Endothelial cell of umbilical vein (primary cell): Measurements from ENCODE around the gene DLGAP5. TPM values are rescaled to one million over a fixed set of nuclear protein-coding genes. Genes with fewer than 3 reads are reported as not detected.

Experiments used
- BruUV-seq: library from RNA; stranded (reverse); fragments of 400-500 nt; replicated peaks from 2 replicates; lab custom pipeline; 2021; lab: Mats Ljungman, UMichigan
- CTCF ChIA-PET: fragments of 300-600, 350-600 bp; sonication (Branson Sonifier 250); formaldehyde crosslinking; loops from one replicate; lab custom pipeline; 2021; ENCODE audit warnings: antibody characterized with exemption, inconsistent platforms; lab: Charles Lee
- POLR2A ChIA-PET: fragments of 300-600, 350-600 bp; sonication (Branson Sonifier 250); formaldehyde crosslinking; loops from one replicate; lab custom pipeline; 2021; ENCODE audit warnings: antibody characterized with exemption, inconsistent platforms; lab: Charles Lee
- DNase-seq: peaks from one replicate; pipeline ENCODE4 v3.0.0-alpha.2; 2011; ENCODE audit warnings: low read depth, low spot score
- FAIRE-seq: peaks from 2 replicates; lab custom pipeline; 2011; peaks lifted over from hg19 to GRCh38; lab: Jason Lieb, UNC
- H2AFZ ChIP-seq: 2 replicates; pipeline ENCODE4 v1.6.0; 2012; ENCODE audit warnings: low read depth, low read length, control low read depth, inconsistent platforms
- H3K27ac ChIP-seq: 2 replicates; pipeline ENCODE4 v1.5.1; 2011; ENCODE audit warnings: low read depth, mild to moderate bottlenecking, control low read depth, low read length, moderate library complexity; ENCODE audit not compliant: insufficient read depth
- H3K27me3 ChIP-seq, 2 experiments: 2 replicates each; pipeline versions ENCODE4 v1.6.0 to v1.6.1; 2011; ENCODE audit warnings: low read length in 2 of 2, mixed read lengths in 1 of 2; ENCODE audit not compliant: control insufficient read depth in 2 of 2, insufficient read depth in 2 of 2
- H3K36me3 ChIP-seq, 2 experiments: 2 replicates in 1 of 2; 3 replicates in 1 of 2; pipeline ENCODE4 v1.5.1; 2011; ENCODE audit warnings: low read length in 2 of 2, mild to moderate bottlenecking in 1 of 2, moderate library complexity in 1 of 2; ENCODE audit not compliant: control insufficient read depth in 2 of 2, insufficient read depth in 2 of 2; ENCODE audit errors: extremely low read depth in 1 of 2
- H3K4me1 ChIP-seq: 3 replicates; pipeline ENCODE4 v1.5.1; 2011; ENCODE audit warnings: mild to moderate bottlenecking, low read length; ENCODE audit not compliant: control insufficient read depth, insufficient read depth; ENCODE audit errors: extremely low read depth
- H3K4me2 ChIP-seq: 2 replicates; pipeline ENCODE4 v1.6.1; 2011; ENCODE audit warnings: low read length, control low read depth, mixed read lengths; ENCODE audit not compliant: insufficient read depth
- H3K4me3 ChIP-seq, 3 experiments: fragments of 200-600 bp in 1 of 3; sonication (generic), shearing (Covaris generic) in 1 of 3; replicated peaks in 1 of 3; 2 replicates each; pipeline ENCODE4 v1.5.1; 2011 to 2016; ENCODE audit warnings: control low read depth in 3 of 3, low read length in 3 of 3, mild to moderate bottlenecking in 2 of 3, inconsistent platforms in 1 of 3, low read depth in 1 of 3, moderate library complexity in 1 of 3; ENCODE audit not compliant: insufficient read depth in 1 of 3
- H3K79me2 ChIP-seq: 2 replicates; pipeline ENCODE4 v1.6.0; 2012; ENCODE audit warnings: low read length, inconsistent platforms; ENCODE audit not compliant: control insufficient read depth, insufficient read depth
- H3K9ac ChIP-seq: replicated peaks from 2 replicates; pipeline ENCODE3; 2011; ENCODE audit warnings: low read length, control low read depth; ENCODE audit not compliant: insufficient read depth; ENCODE audit errors: extremely low read depth
- H3K9me1 ChIP-seq: replicated peaks from 3 replicates; pipeline ENCODE4 v1.6.0; 2011; ENCODE audit warnings: mild to moderate bottlenecking, low read length; ENCODE audit not compliant: control insufficient read depth, insufficient read depth; ENCODE audit errors: extremely low read depth
- H3K9me3 ChIP-seq: replicated peaks from 2 replicates; pipeline ENCODE4 v1.5.1; 2012; ENCODE audit warnings: low read length, inconsistent platforms; ENCODE audit not compliant: control insufficient read depth, insufficient read depth
- H4K20me1 ChIP-seq: replicated peaks from 2 replicates; pipeline ENCODE3; 2011; ENCODE audit warnings: mild to moderate bottlenecking, low read length; ENCODE audit not compliant: control insufficient read depth, insufficient read depth; ENCODE audit errors: extremely low read depth
- EZH2 ChIP-seq: IDR thresholded peaks from 2 replicates; pipeline ENCODE4 v1.6.1; 2012; ENCODE audit warnings: borderline replicate concordance, low read depth, mild to moderate bottlenecking, moderate library complexity, low read length, inconsistent platforms; ENCODE audit not compliant: severe bottlenecking
- FOS ChIP-seq: IDR thresholded peaks from 2 replicates; pipeline ENCODE4 v1.6.1; 2011; ENCODE audit warnings: mild to moderate bottlenecking, low read length, moderate library complexity, borderline replicate concordance; ENCODE audit not compliant: insufficient read depth
- GATA2 ChIP-seq: IDR thresholded peaks from 2 replicates; pipeline ENCODE4 v1.7.0; 2011; ENCODE audit warnings: low read depth, mild to moderate bottlenecking, moderate library complexity, mixed read lengths, low read length; ENCODE audit not compliant: insufficient read length, insufficient read depth
- JUN ChIP-seq: IDR thresholded peaks from 2 replicates; pipeline ENCODE4 v1.6.1; 2011; ENCODE audit warnings: borderline replicate concordance, low read depth; ENCODE audit not compliant: insufficient read length, insufficient read depth
- MYC ChIP-seq: IDR thresholded peaks from one replicate; pipeline ENCODE4 v1.6.1; 2011; ENCODE audit warnings: mild to moderate bottlenecking, low read depth, low read length
- POLR2A ChIP-seq: IDR thresholded peaks from 2 replicates; pipeline ENCODE4 v1.6.1; 2012; ENCODE audit warnings: low read depth, mild to moderate bottlenecking, control low read depth, low read length
- POLR2AphosphoS5 ChIP-seq: IDR thresholded peaks from 2 replicates; pipeline ENCODE4 v1.6.1; 2012; ENCODE audit warnings: low read depth, mild to moderate bottlenecking, control low read depth, low read length, moderate library complexity; ENCODE audit not compliant: insufficient read depth
- dilution Hi-C: fragments of 300-500 bp; cut with MboI; formaldehyde crosslinking; loops from one replicate; pipeline ENCODE4 v1.15.0; 2019; ENCODE audit warnings: low sequenced_read_pairs; ENCODE audit not compliant: extremely low pct_ligation_motif_present
- intact Hi-C: fragments of 100-400 bp; cut with micrococcal nuclease; formaldehyde crosslinking; loops from one replicate; pipeline ENCODE4 v1.10.0; 2022
- polyA plus RNA-seq, 4 experiments: library from polyadenylated mRNA; depleted of rRNA in 3 of 4; stranded (reverse) in 3 of 4; unstranded in 1 of 4; fragments of >200 nt; gene quantifications; 2 replicates each; pipeline versions ENCODE4 v1.2.1 to v1.2.3, GENCODE V29; 2011 to 2012; ENCODE audit warnings: missing spikeins in 1 of 4
- total RNA-seq: library from RNA; stranded (reverse); gene quantifications from 2 replicates; pipeline ENCODE4 v1.2.3, GENCODE V29; 2021
- TF ChIP-seq, protein P1 (sequence below): IDR thresholded peaks from 2 replicates; pipeline ENCODE4 v1.6.1; 2011; ENCODE audit not compliant: insufficient read depth, insufficient read length
- TF ChIP-seq, protein P2 (sequence below), 2 donors: IDR thresholded peaks; 1 replicate in 1 of 2; 2 replicates in 1 of 2; pipeline ENCODE4 v1.5.1; 2011; ENCODE audit warnings: low read length in 2 of 2, mild to moderate bottlenecking in 2 of 2, moderate library complexity in 2 of 2, control low read depth in 1 of 2, inconsistent platforms in 1 of 2, low read depth in 1 of 2; ENCODE audit not compliant: insufficient read depth in 1 of 2; ENCODE audit errors: extremely low read depth in 1 of 2

DLGAP5 gene
- total and polyA plus RNA-seq, 2 donors (not counting 3 experiments of a cell fraction or from before 2014, with no cell fraction given) = 8.3 to 83.2 TPM

GRCh38 chr14:55160989-55161388 is 30.4 kb downstream of the DLGAP5 start:
- DNase-seq (peak; percentile 57), FAIRE-seq (no peak)
- intact Hi-C loops = loop anchor here (1.0 kb wide), 1 partner anchor 72 kb away; no protein-coding TSS in a partner anchor

GRCh38 chr14:55158412-55158811 is 33.0 kb downstream of the DLGAP5 start:
- Histone ChIP-seq H3K79me2 (peaks cover 3% of the 10 kb centered on the region), H3K9me3 (no peaks in the 10 kb centered on the region), H3K9ac (no peak overlapping the region), H3K27ac (no peak overlapping the region), H3K4me2 (no peak overlapping the region), H4K20me1 (no peaks in the 10 kb centered on the region), H3K36me3 (peaks cover 0 to 12% of the 10 kb centered on the region in 2 experiments), H3K9me1 (no peaks in the 10 kb centered on the region), H3K27me3 (no peaks in the 10 kb centered on the region), H3K4me3 (no peak overlapping the region), H2AFZ (no peak overlapping the region), H3K4me1 (no peaks in the 10 kb centered on the region)
- intact Hi-C loops (no loop called here), dilution Hi-C loops (no loop called here)
- DNase-seq (no peak), FAIRE-seq (no peak)
- no TSS peak for BruUV-seq
- TF ChIP-seq FOS (no peak), GATA2 (no peak), MYC (no peak), POLR2AphosphoS5 (no peak), POLR2A (no peak), EZH2 (no peak), JUN (no peak)
- TF ChIP-seq, protein P1, sequence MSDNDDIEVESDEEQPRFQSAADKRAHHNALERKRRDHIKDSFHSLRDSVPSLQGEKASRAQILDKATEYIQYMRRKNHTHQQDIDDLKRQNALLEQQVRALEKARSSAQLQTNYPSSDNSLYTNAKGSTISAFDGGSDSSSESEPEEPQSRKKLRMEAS = no peak
- TF ChIP-seq, protein P2, sequence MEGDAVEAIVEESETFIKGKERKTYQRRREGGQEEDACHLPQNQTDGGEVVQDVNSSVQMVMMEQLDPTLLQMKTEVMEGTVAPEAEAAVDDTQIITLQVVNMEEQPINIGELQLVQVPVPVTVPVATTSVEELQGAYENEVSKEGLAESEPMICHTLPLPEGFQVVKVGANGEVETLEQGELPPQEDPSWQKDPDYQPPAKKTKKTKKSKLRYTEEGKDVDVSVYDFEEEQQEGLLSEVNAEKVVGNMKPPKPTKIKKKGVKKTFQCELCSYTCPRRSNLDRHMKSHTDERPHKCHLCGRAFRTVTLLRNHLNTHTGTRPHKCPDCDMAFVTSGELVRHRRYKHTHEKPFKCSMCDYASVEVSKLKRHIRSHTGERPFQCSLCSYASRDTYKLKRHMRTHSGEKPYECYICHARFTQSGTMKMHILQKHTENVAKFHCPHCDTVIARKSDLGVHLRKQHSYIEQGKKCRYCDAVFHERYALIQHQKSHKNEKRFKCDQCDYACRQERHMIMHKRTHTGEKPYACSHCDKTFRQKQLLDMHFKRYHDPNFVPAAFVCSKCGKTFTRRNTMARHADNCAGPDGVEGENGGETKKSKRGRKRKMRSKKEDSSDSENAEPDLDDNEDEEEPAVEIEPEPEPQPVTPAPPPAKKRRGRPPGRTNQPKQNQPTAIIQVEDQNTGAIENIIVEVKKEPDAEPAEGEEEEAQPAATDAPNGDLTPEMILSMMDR (IDR thresholded peaks at IDR 0.05; ENCODE audit: extremely low read depth in 1 of 2, insufficient read depth in 1 of 2, low read depth in 1 of 2, low read length in 2 of 2) = no peak
- POLR2A ChIA-PET = no interaction called here
- CTCF ChIA-PET = interaction anchor here (4.5 kb wide), 1 partner anchor 70 kb away, joined by 187 read pairs; no protein-coding TSS in a partner anchor

More at GRCh38 chr14:55160989-55161388, 30.4 kb downstream of the DLGAP5 start:
- Histone ChIP-seq H3K4me1 (no peaks in the 10 kb centered on the region), H3K79me2 (peaks cover 10% of the 10 kb centered on the region), H2AFZ (no peak overlapping the region), H3K27me3 (no peaks in the 10 kb centered on the region), H3K9me3 (no peaks in the 10 kb centered on the region), H3K9me1 (no peaks in the 10 kb centered on the region), H4K20me1 (no peaks in the 10 kb centered on the region), H3K9ac (no peak overlapping the region), H3K4me2 (no peak overlapping the region), H3K4me3 (no peak overlapping the region), H3K36me3 (peaks cover 0 to 18% of the 10 kb centered on the region in 2 experiments), H3K27ac (no peak overlapping the region)
- POLR2A ChIA-PET = no interaction called here
- no TSS peak for BruUV-seq
- TF ChIP-seq, protein P2 (IDR thresholded peaks at IDR 0.05; ENCODE audit: extremely low read depth in 1 of 2, insufficient read depth in 1 of 2, low read depth in 1 of 2, low read length in 2 of 2) = peak in 1 of 2 donors; percentile 21
- no peak for TF ChIP-seq GATA2
- dilution Hi-C loops = no loop called here
- CTCF ChIA-PET = interaction anchor here (0.6 to 4.5 kb wide), 43 partner anchors 9 to 486 kb away, joined by 3 to 187 read pairs (median 4); partner anchors contain the start of genes LGALS3 and MAPK1IP1L
